ENCODE data around the gene PCDHGA4.

DNA sequence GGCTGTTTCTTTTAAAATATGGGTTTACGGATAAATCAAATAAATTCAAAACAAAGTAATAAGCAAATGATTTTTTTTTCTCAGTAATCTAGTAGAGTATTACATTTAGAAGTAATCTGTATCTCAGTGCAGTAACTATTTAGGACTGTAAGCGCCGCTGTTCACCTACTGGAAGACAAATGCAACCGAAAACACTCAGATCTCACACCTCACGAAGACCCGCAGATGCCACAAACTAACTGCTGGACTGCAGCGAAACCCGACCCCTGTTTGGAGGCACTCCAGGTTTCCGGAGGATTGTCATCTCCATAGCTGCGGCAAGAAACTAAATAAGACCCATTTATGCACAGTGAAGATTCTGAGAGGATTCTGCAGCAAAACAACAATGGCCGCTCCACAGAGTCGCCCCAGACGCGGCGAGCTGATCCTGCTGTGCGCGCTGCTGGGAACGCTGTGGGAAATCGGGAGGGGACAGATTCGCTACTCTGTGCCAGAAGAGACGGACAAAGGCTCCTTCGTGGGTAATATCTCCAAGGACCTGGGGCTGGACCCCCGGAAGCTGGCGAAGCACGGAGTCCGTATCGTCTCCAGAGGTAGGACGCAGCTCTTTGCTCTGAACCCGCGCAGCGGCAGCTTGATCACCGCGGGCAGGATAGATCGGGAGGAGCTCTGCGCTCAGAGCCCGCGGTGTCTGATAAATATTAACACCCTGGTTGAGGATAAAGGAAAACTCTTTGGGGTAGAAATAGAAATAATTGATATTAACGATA is 37.8 kb downstream of the PCDHGA4 start, which contains the start of gene PCDHGA8:
- TF ChIP-seq, protein P1, sequence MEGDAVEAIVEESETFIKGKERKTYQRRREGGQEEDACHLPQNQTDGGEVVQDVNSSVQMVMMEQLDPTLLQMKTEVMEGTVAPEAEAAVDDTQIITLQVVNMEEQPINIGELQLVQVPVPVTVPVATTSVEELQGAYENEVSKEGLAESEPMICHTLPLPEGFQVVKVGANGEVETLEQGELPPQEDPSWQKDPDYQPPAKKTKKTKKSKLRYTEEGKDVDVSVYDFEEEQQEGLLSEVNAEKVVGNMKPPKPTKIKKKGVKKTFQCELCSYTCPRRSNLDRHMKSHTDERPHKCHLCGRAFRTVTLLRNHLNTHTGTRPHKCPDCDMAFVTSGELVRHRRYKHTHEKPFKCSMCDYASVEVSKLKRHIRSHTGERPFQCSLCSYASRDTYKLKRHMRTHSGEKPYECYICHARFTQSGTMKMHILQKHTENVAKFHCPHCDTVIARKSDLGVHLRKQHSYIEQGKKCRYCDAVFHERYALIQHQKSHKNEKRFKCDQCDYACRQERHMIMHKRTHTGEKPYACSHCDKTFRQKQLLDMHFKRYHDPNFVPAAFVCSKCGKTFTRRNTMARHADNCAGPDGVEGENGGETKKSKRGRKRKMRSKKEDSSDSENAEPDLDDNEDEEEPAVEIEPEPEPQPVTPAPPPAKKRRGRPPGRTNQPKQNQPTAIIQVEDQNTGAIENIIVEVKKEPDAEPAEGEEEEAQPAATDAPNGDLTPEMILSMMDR (conservative IDR thresholded peaks at IDR 0.05 in 1 of 2, IDR thresholded peaks at IDR 0.05 in 1 of 2; ENCODE audit: extremely low read depth in 1 of 2, insufficient read depth in 1 of 2, low read depth in 1 of 2, low read length in 2 of 2): peak; percentile 31 to 36
- TF ChIP-seq EZH2 (IDR thresholded peaks at IDR 0.05; ENCODE audit: borderline replicate concordance, low read length): no peak

Data from mammary epithelial cell (primary cell).